Sigmoid colon (tissue), 7 donors: ENCODE measurements around the gene MYO5C. TPM values are rescaled to one million over a fixed set of nuclear protein-coding genes. Genes with fewer than 3 reads are reported as not detected.
A peak's percentile ranks its signal among the peaks of the same experiment; 100 is the strongest.
"Not testable (repeated sequence)": the region's sequence is repeated elsewhere in the genome, so short reads cannot be mapped to it uniquely, and the experiment has no call there.

Source experiments
- DNase-seq: peaks from one replicate; pipeline ENCODE4 v3.0.0-alpha.2; 2019
- H3K27ac ChIP-seq, 4 donors: fragments of 200-600 bp; sonication (generic); one replicate each; pipeline ENCODE4 v1.5.1; 2016 to 2019; ENCODE audit warnings: mild to moderate bottlenecking in 1 of 4
- H3K27me3 ChIP-seq, 3 donors: fragments of 200-600 bp; sonication (generic); one replicate each; pipeline ENCODE4 v1.5.1; 2019; ENCODE audit warnings: mild to moderate bottlenecking in 1 of 3
- H3K36me3 ChIP-seq, 4 donors: fragments of 200-600 bp; sonication (generic); one replicate each; pipeline ENCODE4 v1.5.1; 2016 to 2019
- H3K4me1 ChIP-seq, 4 donors: fragments of 200-600 bp; sonication (generic); one replicate each; pipeline ENCODE4 v1.5.1; 2017 to 2019
- H3K4me3 ChIP-seq, 4 donors: fragments of 200-600 bp; sonication (generic); one replicate each; pipeline ENCODE4 v1.5.1; 2017 to 2019; ENCODE audit warnings: mild to moderate bottlenecking in 2 of 4, moderate library complexity in 1 of 4
- H3K9me3 ChIP-seq, 4 donors: fragments of 200-600 bp in 3 of 4; sonication (generic) in 3 of 4; one replicate each; pipeline versions ENCODE4 v1.5.1 to v1.6.1; 2013 to 2019
- CTCF ChIP-seq, 4 experiments: fragments of 450-650 bp in 3 of 4; fragments of 200-600 bp in 1 of 4; IDR thresholded peaks; one replicate each; pipeline ENCODE4 v1.5.1; 2016 to 2019; ENCODE audit warnings: antibody characterized with exemption in 4 of 4, mild to moderate bottlenecking in 3 of 4, moderate library complexity in 2 of 4
- EP300 ChIP-seq, 4 donors: sonication (generic); formaldehyde crosslinking; IDR thresholded peaks; one replicate each; pipeline ENCODE4 v1.6.1; 2017; ENCODE audit warnings: antibody characterized with exemption in 4 of 4
- POLR2A ChIP-seq, 2 donors: fragments of 450-650 bp; IDR thresholded peaks; one replicate each; pipeline ENCODE4 v1.6.1; 2016; ENCODE audit warnings: antibody characterized with exemption in 2 of 2, mild to moderate bottlenecking in 2 of 2, moderate library complexity in 2 of 2
- POLR2AphosphoS5 ChIP-seq, 4 donors: sonication (generic); formaldehyde crosslinking; IDR thresholded peaks; one replicate each; pipeline ENCODE4 v1.6.1; 2017; ENCODE audit warnings: antibody characterized with exemption in 4 of 4
- WGBS, 2 donors: extraction: QIAGEN DNeasy Blood & Tissue Kit; methylation state at CpG; one replicate each; pipeline ENCODE4 v1.1.7; 2013; 5-methylcytosine and 5-hydroxymethylcytosine counted together
- intact Hi-C: fragments of 100-400 bp; cut with DNase I; formaldehyde crosslinking; loops from one replicate; pipeline ENCODE4 v1.15.1; 2023
- polyA plus RNA-seq, 3 donors: library from polyadenylated mRNA; stranded (reverse); fragments of 200-250 nt; gene quantifications; one replicate each; pipeline ENCODE4 v1.2.3, GENCODE V29; 2013
- total RNA-seq, 4 donors: library from RNA; depleted of rRNA; stranded (reverse); fragments of >200 nt; gene quantifications; one replicate each; pipeline ENCODE4 v1.1.0, GENCODE V29; 2016
- donor health status: healthy with polysubstance abuse.
- donor health status: Bipolar disorder and iron deficiency.
- donor health status: healthy.

The MYO5C gene
- total and polyA plus RNA-seq, 7 donors: 3.6 to 16.5 (median 11.9) TPM

GRCh38 chr15:52172869-52173268, 122.7 kb downstream of the MYO5C start:
- no peaks in the 10 kb centered on the region for H3K27me3 ChIP-seq
- intact Hi-C loops: no loop called here
- no peak overlapping the region for H3K4me3 ChIP-seq
- no peaks in the 10 kb centered on the region for H3K4me1 ChIP-seq
- H3K27ac ChIP-seq: no peak overlapping the region
- DNase-seq: no peak
- no peak for TF ChIP-seq POLR2A (IDR thresholded peaks at IDR 0.05)
- TF ChIP-seq CTCF (IDR thresholded peaks at IDR 0.05): no peak
- no peak for TF ChIP-seq POLR2AphosphoS5 (IDR thresholded peaks at IDR 0.05)
- TF ChIP-seq EP300 (IDR thresholded peaks at IDR 0.05): no peak
- no peaks in the 10 kb centered on the region for H3K36me3 ChIP-seq
- 20 to 73% methylated on average over 2 of the region's 2 CpGs for WGBS, 2 donors
- no peaks in the 10 kb centered on the region for H3K9me3 ChIP-seq

GRCh38 chr15:52171807-52172206, 123.8 kb downstream of the MYO5C start:
- 35 to 42% methylated on average over 1 of the region's 1 CpG for WGBS, 2 donors
- H3K36me3 ChIP-seq: no peaks in the 10 kb centered on the region
- no peaks in the 10 kb centered on the region for H3K9me3 ChIP-seq
- H3K27me3 ChIP-seq: no peaks in the 10 kb centered on the region
- DNase-seq: no peak
- no peak overlapping the region for H3K4me3 ChIP-seq
- TF ChIP-seq CTCF (IDR thresholded peaks at IDR 0.05) (no peak), POLR2AphosphoS5 (IDR thresholded peaks at IDR 0.05) (no peak), EP300 (IDR thresholded peaks at IDR 0.05) (no peak), POLR2A (IDR thresholded peaks at IDR 0.05) (no peak)
- no peak overlapping the region for H3K27ac ChIP-seq
- no peaks in the 10 kb centered on the region for H3K4me1 ChIP-seq
- intact Hi-C loops: no loop called here

- H3K4me3 ChIP-seq: no peak overlapping the region
- H3K27me3 ChIP-seq: no peaks in the 10 kb centered on the region
- H3K27ac ChIP-seq: no peak overlapping the region
- TF ChIP-seq CTCF (IDR thresholded peaks at IDR 0.05) (no peak), POLR2AphosphoS5 (IDR thresholded peaks at IDR 0.05) (no peak), POLR2A (IDR thresholded peaks at IDR 0.05) (no peak), EP300 (IDR thresholded peaks at IDR 0.05) (no peak)
- intact Hi-C loops: no loop called here
- no peaks in the 10 kb centered on the region for H3K4me1 ChIP-seq
- DNase-seq: no peak
- no peaks in the 10 kb centered on the region for H3K9me3 ChIP-seq
- H3K36me3 ChIP-seq: no peaks in the 10 kb centered on the region
- 26 to 71% methylated on average over 4 of the region's 4 CpGs for WGBS, 2 donors
These were observed 124.2 kb downstream of the MYO5C start for GRCh38 chr15:52171386-52171785.

DNA sequence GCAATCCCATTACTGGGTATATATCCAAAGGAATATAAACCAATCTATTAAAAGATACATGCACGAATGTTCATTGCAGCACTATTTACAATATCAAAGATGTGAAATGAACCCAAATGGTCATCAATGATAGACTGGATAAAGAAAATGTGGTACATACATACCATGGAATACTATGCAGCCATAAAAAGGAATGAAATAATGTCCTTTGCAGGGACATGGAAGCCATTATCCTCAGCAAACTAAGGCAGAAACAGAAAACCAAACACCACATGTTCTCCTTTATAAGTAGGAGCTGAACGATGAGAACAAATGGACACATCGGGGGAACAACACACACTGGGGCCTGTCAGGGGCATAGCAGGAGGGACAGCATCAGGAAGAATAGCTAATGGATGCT, 125.4 kb downstream of the MYO5C start:
- H3K27me3 ChIP-seq, H3K4me3 ChIP-seq, H3K4me1 ChIP-seq, H3K27ac ChIP-seq, DNase-seq, H3K36me3 ChIP-seq, intact Hi-C loops, H3K9me3 ChIP-seq: not testable (repeated sequence)
- WGBS, 2 donors: 96 to 97% methylated on average over 3 of the region's 3 CpGs

GRCh38 chr15:52165494-52166131, 130.0 kb downstream of the MYO5C start:
- H3K9me3 ChIP-seq, intact Hi-C loops, H3K4me3 ChIP-seq, DNase-seq, H3K27me3 ChIP-seq, H3K4me1 ChIP-seq: not testable (repeated sequence)
- Histone ChIP-seq H3K36me3 (peaks cover 0 to 25% (median 0%) of the 10 kb centered on the region in 4 donors), H3K27ac (peak overlapping the region in 2 of 4 donors; percentile 5 to 12)
- 90 to 93% methylated on average over 5 of the region's 5 CpGs for WGBS, 2 donors
